ENCODE data around the gene CFAP68. TPM values are rescaled to one million over a fixed set of nuclear protein-coding genes. Genes with fewer than 3 reads are reported as not detected.
A peak's percentile ranks its signal among the peaks of the same experiment; 100 is the strongest.

CFAP68 gene
- total RNA-seq, 1 donor from 2014 or later, result 29.5 TPM

DNA sequence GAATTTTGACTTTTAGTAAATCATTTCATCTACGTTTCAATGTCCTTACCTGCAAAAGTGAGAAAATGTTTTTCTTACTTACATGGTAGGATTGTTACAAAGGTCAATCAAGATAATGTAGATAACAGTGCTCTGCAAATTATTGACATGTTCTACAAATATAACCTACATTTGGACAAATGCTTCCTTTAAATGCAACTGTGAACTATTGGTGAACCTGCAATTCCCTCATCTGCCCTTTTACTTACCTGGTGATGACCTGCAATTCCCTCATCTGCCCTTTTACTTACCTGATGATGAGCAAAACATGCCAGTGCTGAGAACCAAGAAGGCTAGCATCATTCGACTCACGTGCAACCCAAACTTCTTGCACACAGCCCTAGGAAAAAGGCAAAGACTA, 19.1 kb upstream of the CFAP68 start:
- TF ChIP-seq, protein P1, sequence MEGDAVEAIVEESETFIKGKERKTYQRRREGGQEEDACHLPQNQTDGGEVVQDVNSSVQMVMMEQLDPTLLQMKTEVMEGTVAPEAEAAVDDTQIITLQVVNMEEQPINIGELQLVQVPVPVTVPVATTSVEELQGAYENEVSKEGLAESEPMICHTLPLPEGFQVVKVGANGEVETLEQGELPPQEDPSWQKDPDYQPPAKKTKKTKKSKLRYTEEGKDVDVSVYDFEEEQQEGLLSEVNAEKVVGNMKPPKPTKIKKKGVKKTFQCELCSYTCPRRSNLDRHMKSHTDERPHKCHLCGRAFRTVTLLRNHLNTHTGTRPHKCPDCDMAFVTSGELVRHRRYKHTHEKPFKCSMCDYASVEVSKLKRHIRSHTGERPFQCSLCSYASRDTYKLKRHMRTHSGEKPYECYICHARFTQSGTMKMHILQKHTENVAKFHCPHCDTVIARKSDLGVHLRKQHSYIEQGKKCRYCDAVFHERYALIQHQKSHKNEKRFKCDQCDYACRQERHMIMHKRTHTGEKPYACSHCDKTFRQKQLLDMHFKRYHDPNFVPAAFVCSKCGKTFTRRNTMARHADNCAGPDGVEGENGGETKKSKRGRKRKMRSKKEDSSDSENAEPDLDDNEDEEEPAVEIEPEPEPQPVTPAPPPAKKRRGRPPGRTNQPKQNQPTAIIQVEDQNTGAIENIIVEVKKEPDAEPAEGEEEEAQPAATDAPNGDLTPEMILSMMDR (conservative IDR thresholded peaks at IDR 0.05; ENCODE audit: low read depth, low read length), result no peak
- H3K4me3 ChIP-seq (ENCODE audit: low read depth, low read length), result no peak overlapping the region
- no peak for DNase-seq (ENCODE audit: low read depth)

DNA sequence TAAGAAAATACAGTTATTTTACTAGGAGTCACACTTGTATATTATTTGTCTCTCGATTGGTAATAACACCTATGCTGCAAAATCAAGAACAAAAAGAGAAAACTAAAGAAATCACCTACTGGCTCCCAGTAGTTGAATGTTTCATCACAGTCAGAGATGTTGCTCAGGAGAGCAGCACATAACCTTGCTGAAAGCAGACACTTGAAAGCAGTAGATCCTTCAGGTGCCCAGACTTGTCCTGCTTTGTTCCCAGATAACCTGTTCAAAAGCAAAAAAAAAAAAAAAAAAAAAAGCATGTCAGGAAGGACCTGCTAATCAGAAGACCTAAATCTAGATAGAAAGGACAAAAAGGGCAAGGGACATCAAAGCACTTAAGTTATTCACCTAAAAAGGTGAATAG, 9.2 kb upstream of the CFAP68 start:
- peak overlapping the region; percentile 85 for H3K4me3 ChIP-seq (ENCODE audit: low read depth, low read length)
- DNase-seq (ENCODE audit: low read depth), result no peak
- TF ChIP-seq, protein P1 (conservative IDR thresholded peaks at IDR 0.05; ENCODE audit: low read depth, low read length), result no peak

DNA sequence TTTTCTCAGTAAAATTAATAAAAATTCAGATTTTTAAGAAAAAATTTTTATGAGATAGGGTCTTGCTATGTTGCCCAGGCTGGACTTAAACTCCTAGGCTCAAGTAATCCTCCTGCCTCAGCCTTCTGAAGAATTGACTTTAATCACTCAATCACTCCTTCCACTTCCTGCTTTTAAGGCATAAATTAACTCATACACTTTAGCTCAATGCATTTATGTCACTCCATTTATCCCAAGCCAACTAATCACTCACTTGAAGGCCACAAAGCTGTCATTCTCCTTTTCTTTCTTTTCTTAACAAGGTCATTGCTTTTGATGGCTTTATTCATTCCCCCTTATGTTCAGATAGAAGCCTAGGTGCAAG, 8.8 kb upstream of the CFAP68 start:
- TF ChIP-seq, protein P1 (conservative IDR thresholded peaks at IDR 0.05; ENCODE audit: low read depth, low read length), result no peak
- no peak for DNase-seq (ENCODE audit: low read depth)
- H3K4me3 ChIP-seq (ENCODE audit: low read depth, low read length), result peak overlapping the region; percentile 85

DNA sequence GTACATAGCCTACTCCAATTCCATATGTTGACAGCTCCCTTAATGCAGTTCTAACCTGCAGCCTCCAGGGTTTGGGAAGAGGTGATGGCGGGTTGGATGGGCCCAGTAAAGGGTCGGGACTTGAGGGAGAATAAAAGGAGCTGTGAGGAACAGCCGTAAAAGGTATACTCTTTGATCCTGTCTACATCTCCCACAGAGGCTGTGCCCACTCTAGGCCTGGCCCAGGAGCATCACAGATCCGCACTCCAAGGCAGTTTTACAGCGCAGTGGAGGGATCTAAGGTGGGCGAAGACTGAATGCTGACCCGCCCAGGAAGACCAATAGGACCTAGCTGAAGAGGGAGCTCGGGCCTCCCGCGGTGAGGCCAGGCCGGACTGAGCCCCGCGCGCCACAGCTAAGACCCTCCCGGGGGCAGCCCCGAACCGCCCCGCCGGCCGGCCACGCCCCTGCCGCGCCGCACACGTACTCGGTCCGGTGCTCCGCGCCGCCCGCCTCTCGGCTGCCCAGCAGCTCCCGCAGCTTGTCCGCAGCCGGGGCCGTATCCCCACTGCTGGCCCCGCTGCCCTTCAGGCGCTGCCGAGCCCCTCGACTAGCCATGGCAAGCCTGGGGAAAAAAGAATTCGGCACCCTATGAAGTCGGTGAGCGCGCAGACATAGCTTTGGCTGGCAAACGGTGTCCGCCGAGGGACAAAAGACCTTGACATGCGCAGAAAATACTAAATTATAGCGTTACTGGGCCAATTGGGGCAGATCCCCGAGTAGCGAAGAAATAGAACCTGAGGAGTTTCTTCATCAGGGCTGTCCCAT, 8.3 kb upstream of the CFAP68 start, which contains the start of gene ALG9:
TSS of gene ALG9 (minus strand) at position 696 of the 807 bp plus-strand sequence. CDS start at position 597, 99 bp downstream.
- H3K4me3 ChIP-seq (ENCODE audit: low read depth, low read length), result peak within 1 kb of the TSS; percentile 85
- DNase-seq (ENCODE audit: low read depth), result no peak
- TF ChIP-seq, protein P1 (conservative IDR thresholded peaks at IDR 0.05; ENCODE audit: low read depth, low read length), result peak; percentile 46

DNA sequence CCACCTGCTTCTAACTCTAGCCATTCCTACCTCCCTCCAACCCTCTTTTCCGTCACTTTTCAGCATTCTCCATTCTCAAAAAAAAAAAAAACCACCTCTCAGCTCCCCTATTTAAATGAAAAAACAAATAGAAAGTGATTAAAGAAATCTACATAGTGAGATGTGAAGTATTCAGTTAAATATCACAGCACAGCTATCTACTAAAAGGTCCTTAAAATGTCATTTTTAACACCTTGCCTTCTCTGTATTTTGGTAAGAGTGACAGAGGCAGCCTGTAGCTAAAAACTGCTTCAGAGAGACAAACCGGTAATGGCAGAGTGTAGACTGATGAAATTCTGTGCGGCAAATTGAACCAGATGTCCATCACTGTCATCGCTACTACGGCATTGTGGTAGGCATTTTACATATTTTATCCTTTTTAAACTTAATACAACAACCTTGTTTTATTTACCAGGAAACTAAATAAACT, 7.6 kb upstream of the CFAP68 start:
- TF ChIP-seq, protein P1 (conservative IDR thresholded peaks at IDR 0.05; ENCODE audit: low read depth, low read length), result no peak
- peak overlapping the region; percentile 85 for H3K4me3 ChIP-seq (ENCODE audit: low read depth, low read length)
- no peak for DNase-seq (ENCODE audit: low read depth)

DNA sequence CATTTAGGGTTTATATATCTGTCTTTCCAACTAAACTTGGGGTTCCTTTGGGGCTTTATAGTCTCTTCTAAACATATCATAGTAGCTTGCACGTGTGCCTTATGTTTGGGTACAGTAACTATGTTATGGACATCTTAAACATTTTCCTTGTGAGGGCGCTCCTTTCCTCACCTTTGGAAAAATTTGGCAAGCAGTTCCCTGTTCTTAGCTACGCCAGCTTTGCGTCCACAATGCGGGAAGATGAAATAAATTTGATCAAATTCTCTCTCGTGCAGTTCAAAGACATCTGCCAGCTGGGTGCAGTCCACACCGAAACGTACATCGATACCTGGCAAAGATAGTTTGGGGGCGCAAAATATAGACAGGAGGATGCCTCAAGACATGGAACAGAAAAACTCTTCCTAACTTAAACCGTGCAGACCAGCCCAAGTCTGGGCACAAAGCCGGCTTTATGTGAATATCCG, 924 bp upstream of the CFAP68 start:
- no peak for DNase-seq (ENCODE audit: low read depth)
- H3K4me3 ChIP-seq (ENCODE audit: low read depth, low read length), result peak overlapping the region; percentile 77
- TF ChIP-seq, protein P1 (conservative IDR thresholded peaks at IDR 0.05; ENCODE audit: low read depth, low read length), result no peak

DNA sequence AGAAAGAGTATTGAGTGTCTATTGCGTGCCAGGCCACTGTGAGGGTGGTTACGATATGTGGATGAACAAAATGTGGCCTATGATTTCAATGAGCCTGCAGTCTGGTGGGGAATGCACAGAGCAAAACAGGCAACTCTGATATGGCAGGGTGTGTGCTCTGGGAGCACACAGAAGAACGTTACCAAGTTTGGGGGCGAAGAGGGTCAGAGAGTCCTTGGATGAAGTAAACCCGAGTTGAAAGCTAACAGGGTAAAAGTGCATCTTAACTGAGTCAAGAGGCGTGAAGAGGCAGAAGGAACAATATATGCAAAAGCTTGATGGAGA, 258 bp downstream of the CFAP68 start:
- no peak for DNase-seq (ENCODE audit: low read depth)
- peak overlapping the region; percentile 77 for H3K4me3 ChIP-seq (ENCODE audit: low read depth, low read length)
- TF ChIP-seq, protein P1 (conservative IDR thresholded peaks at IDR 0.05; ENCODE audit: low read depth, low read length), result no peak

Measured in epithelial cell of proximal tubule (primary cell).